Tibial nerve (tissue), 4 donors: ENCODE results near the gene WDPCP. TPM values are rescaled to one million over a fixed set of nuclear protein-coding genes. Genes with fewer than 3 reads are reported as not detected.

ENCODE experiments used
- DNase-seq, 2 donors: peaks; one replicate each; pipeline ENCODE4 v3.0.0-alpha.2; 2019; ENCODE audit warnings: low spot score in 2 of 2
- H3K27ac ChIP-seq, 4 donors: fragments of 200-600 bp; sonication (generic) in 3 of 4; one replicate each; pipeline ENCODE4 v1.5.1; 2017 to 2019; ENCODE audit warnings: mild to moderate bottlenecking in 1 of 4
- H3K27me3 ChIP-seq, 2 donors: fragments of 200-600 bp; sonication (generic) in 1 of 2; one replicate each; pipeline versions ENCODE4 v1.5.1 to v1.6.0; 2017 to 2019
- H3K36me3 ChIP-seq, 3 donors: fragments of 200-600 bp; sonication (generic); one replicate each; pipeline ENCODE4 v1.5.1; 2018 to 2019
- H3K4me1 ChIP-seq, 4 donors: fragments of 200-600 bp; sonication (generic) in 3 of 4; one replicate each; pipeline ENCODE4 v1.5.1; 2017 to 2019
- H3K4me3 ChIP-seq, 4 donors: fragments of 200-600 bp; sonication (generic) in 3 of 4; one replicate each; pipeline ENCODE4 v1.5.1; 2017 to 2019; ENCODE audit warnings: mild to moderate bottlenecking in 1 of 4, moderate library complexity in 1 of 4
- H3K9me3 ChIP-seq, 4 donors: fragments of 200-600 bp; sonication (generic) in 3 of 4; one replicate each; pipeline ENCODE4 v1.5.1; 2017 to 2019
- CTCF ChIP-seq, 5 experiments: fragments of 200-600 bp in 3 of 5; fragments of 450-650 bp in 2 of 5; sonication (generic) in 3 of 5; IDR thresholded peaks; one replicate each; pipeline ENCODE4 v1.5.1; 2016 to 2019; ENCODE audit warnings: antibody characterized with exemption in 5 of 5, mild to moderate bottlenecking in 3 of 5, moderate library complexity in 2 of 5
- EP300 ChIP-seq, 2 donors: sonication (generic); formaldehyde crosslinking; IDR thresholded peaks; one replicate each; pipeline ENCODE4 v1.6.1; 2017; ENCODE audit warnings: antibody characterized with exemption in 2 of 2, mild to moderate bottlenecking in 1 of 2
- POLR2A ChIP-seq, 2 donors: fragments of 450-650 bp; IDR thresholded peaks; one replicate each; pipeline ENCODE4 v1.6.1; 2017; ENCODE audit warnings: antibody characterized with exemption in 2 of 2, mild to moderate bottlenecking in 2 of 2, moderate library complexity in 2 of 2
- WGBS, 2 donors: methylation state at CpG; one replicate each; pipeline ENCODE4 v1.1.5; 2018; 5-methylcytosine and 5-hydroxymethylcytosine counted together
- total RNA-seq, 4 donors: library from RNA; depleted of rRNA; stranded (reverse); fragments of >200 nt; gene quantifications; one replicate each; pipeline ENCODE4 v1.1.0, GENCODE V29; 2016

Gene WDPCP
- total RNA-seq, 4 donors from 2014 or later = 14.4 to 22.4 (median 20.4) TPM

GRCh38 chr2:63225964-63226686 is 362.2 kb downstream of the WDPCP start:
- WGBS, 2 donors = 87 to 94% methylated on average over 1 of the region's 1 CpG
- Histone ChIP-seq H3K27ac (no peak overlapping the region), H3K36me3 (no peaks in the 10 kb centered on the region), H3K4me1 (no peaks in the 10 kb centered on the region), H3K9me3 (peaks cover 0 to 4% (median 0%) of the 10 kb centered on the region in 4 donors), H3K4me3 (no peak overlapping the region), H3K27me3 (no peaks in the 10 kb centered on the region)
- no peak for TF ChIP-seq EP300 (IDR thresholded peaks at IDR 0.05)
- TF ChIP-seq CTCF (IDR thresholded peaks at IDR 0.05) = no peak
- no peak for TF ChIP-seq POLR2A (IDR thresholded peaks at IDR 0.05)
- DNase-seq = no peak

- H3K27me3 ChIP-seq = no peaks in the 10 kb centered on the region
- 82 to 86% methylated on average over 4 of the region's 4 CpGs for WGBS, 2 donors
These were observed 369.3 kb downstream of the WDPCP start for GRCh38 chr2:63218800-63219526.

GRCh38 chr2:63195310-63195709 is 393.0 kb downstream of the WDPCP start:
- 94 to 96% methylated on average over 3 of the region's 3 CpGs for WGBS, 2 donors
- Histone ChIP-seq H3K4me3 (no peak overlapping the region), H3K27ac (no peak overlapping the region), H3K36me3 (peaks cover 0 to 7% (median 0%) of the 10 kb centered on the region in 3 donors), H3K4me1 (no peaks in the 10 kb centered on the region), H3K9me3 (peaks cover 0 to under 1% (median 0%) of the 10 kb centered on the region in 4 donors), H3K27me3 (no peaks in the 10 kb centered on the region)
- TF ChIP-seq POLR2A (IDR thresholded peaks at IDR 0.05) (no peak), EP300 (IDR thresholded peaks at IDR 0.05) (no peak), CTCF (IDR thresholded peaks at IDR 0.05) (no peak)
- DNase-seq = no peak

More at GRCh38 chr2:63218800-63219526, 369.3 kb downstream of the WDPCP start:
- H3K36me3 ChIP-seq = no peaks in the 10 kb centered on the region
- no peak overlapping the region for H3K4me3 ChIP-seq
- no peak for TF ChIP-seq CTCF (IDR thresholded peaks at IDR 0.05)
- no peak for TF ChIP-seq EP300 (IDR thresholded peaks at IDR 0.05)
- no peak for TF ChIP-seq POLR2A (IDR thresholded peaks at IDR 0.05)
- no peak overlapping the region for H3K27ac ChIP-seq
- H3K9me3 ChIP-seq = peaks cover 0 to 11% (median 4%) of the 10 kb centered on the region in 4 donors
- DNase-seq = no peak
- no peaks in the 10 kb centered on the region for H3K4me1 ChIP-seq

GRCh38 chr2:63194175-63194574 is 394.1 kb downstream of the WDPCP start:
- DNase-seq = no peak
- Histone ChIP-seq H3K4me1 (no peaks in the 10 kb centered on the region), H3K36me3 (no peaks in the 10 kb centered on the region), H3K27me3 (no peaks in the 10 kb centered on the region), H3K27ac (no peak overlapping the region), H3K4me3 (no peak overlapping the region), H3K9me3 (peaks cover 0 to under 1% (median 0%) of the 10 kb centered on the region in 4 donors)
- TF ChIP-seq EP300 (IDR thresholded peaks at IDR 0.05) = no peak
- no peak for TF ChIP-seq CTCF (IDR thresholded peaks at IDR 0.05)
- no peak for TF ChIP-seq POLR2A (IDR thresholded peaks at IDR 0.05)
